ENCODE results near the gene TANGO2. TPM values are rescaled to one million over a fixed set of nuclear protein-coding genes. Genes with fewer than 3 reads are reported as not detected.

TANGO2 gene
- total and polyA plus RNA-seq, 2 of the 8 experiments (the other 6 are each of a cell fraction or from before 2014, with no cell fraction given): 10.1 to 18.4 TPM

- no peak overlapping the region for H2AFZ ChIP-seq (ENCODE audit: low read length)
- no peaks in the 10 kb centered on the region for H3K79me2 ChIP-seq (ENCODE audit: control insufficient read depth in 1 of 2, insufficient read depth in 2 of 2, low read length in 2 of 2)
- H4K20me1 ChIP-seq (replicated peaks in 1 of 2; ENCODE audit: control insufficient read depth in 1 of 2, insufficient read depth in 2 of 2, low read length in 2 of 2): peaks cover 0 to 6% of the 10 kb centered on the region in 2 experiments
- H3K36me3 ChIP-seq (ENCODE audit: control insufficient read depth in 2 of 4, insufficient read depth in 4 of 4, low read length in 3 of 4): no peaks in the 10 kb centered on the region
- no peaks in the 10 kb centered on the region for H3K23me2 ChIP-seq (ENCODE audit: low read depth, low read length)
- no peak overlapping the region for H2BK20ac ChIP-seq (ENCODE audit: low read length)
- WGBS, 2 experiments (ENCODE audit: extremely low coverage in 1 of 2, insufficient coverage in 1 of 2, insufficient read length in 1 of 2, insufficient replicate concordance in 2 of 2, low coverage in 1 of 2, low lambda C conversion rate in 2 of 2, missing lambda C conversion rate in 1 of 2): 92% methylated on average over 25 of the region's 25 CpGs; no CpG with 5 or more reads in 1 of the 2 experiments
- H3K18ac ChIP-seq (ENCODE audit: extremely low read depth, low read length): no peak overlapping the region
- H3K9ac ChIP-seq (replicated peaks in 1 of 4; ENCODE audit: extremely low read depth in 1 of 4, low read depth in 3 of 4, low read length in 3 of 4): no peak overlapping the region
- ChIA-PET CTCF (ENCODE audit: partially characterized antibody) (interaction anchor here (0.9 to 1.6 kb wide), 2 partner anchors 24 to 32 kb away, joined by 3 to 6 read pairs; no protein-coding TSS in a partner anchor), POLR2A (ENCODE audit: partially characterized antibody) (no interaction called here)
- H2BK5ac ChIP-seq (ENCODE audit: low read depth, low read length): no peak overlapping the region
- H2BK15ac ChIP-seq (ENCODE audit: low read length): no peak overlapping the region
- no peak overlapping the region for H3K4ac ChIP-seq (replicated peaks; ENCODE audit: insufficient read length, low read depth, low read length)
- H3K4me3 ChIP-seq (ENCODE audit: extremely low read depth in 1 of 4, insufficient read depth in 2 of 4, low read depth in 3 of 4, low read length in 4 of 4): no peak overlapping the region
- peak overlapping the region; percentile 11; the same call in 1 of the 2 replicates for H4K8ac ChIP-seq (ENCODE audit: extremely low read depth, insufficient read depth, low read length)
- H3K23ac ChIP-seq (ENCODE audit: insufficient read length): no peak overlapping the region
- no peaks in the 10 kb centered on the region for H3K79me1 ChIP-seq (ENCODE audit: low read depth, low read length)
- no peak for DNase-seq (ENCODE audit: low read depth in 1 of 2, low spot score in 2 of 2)
- H3K27ac ChIP-seq (ENCODE audit: low read depth, low read length): no peak overlapping the region
- no peaks in the 10 kb centered on the region; a peak in 1 of 7 replicates for H3K4me1 ChIP-seq (replicated peaks in 1 of 4; ENCODE audit: control insufficient read depth in 3 of 4, insufficient read depth in 4 of 4, low read length in 3 of 4)
- H2AK5ac ChIP-seq (ENCODE audit: low read depth, low read length): no peak overlapping the region
- H2BK12ac ChIP-seq (ENCODE audit: low read depth, low read length): no peak overlapping the region
- H3K4me2 ChIP-seq (ENCODE audit: insufficient read depth in 1 of 2, low read depth in 2 of 2, low read length in 2 of 2): no peak overlapping the region
- H3K9me3 ChIP-seq (ENCODE audit: insufficient read depth in 2 of 2, low read depth in 1 of 2, low read length in 1 of 2): no peaks in the 10 kb centered on the region
- H3K14ac ChIP-seq (ENCODE audit: insufficient read length): no peak overlapping the region
- H4K91ac ChIP-seq (replicated peaks; ENCODE audit: insufficient read length, low read length): no peak overlapping the region
- no peak overlapping the region for H2BK120ac ChIP-seq (replicated peaks; ENCODE audit: low read depth, low read length)
- H4K5ac ChIP-seq (ENCODE audit: insufficient read length, low read depth, low read length): no peak overlapping the region
- no peak for FAIRE-seq
- no peak overlapping the region for H3K56ac ChIP-seq (replicated peaks; ENCODE audit: insufficient read length, low read depth, low read length)
- no peaks in the 10 kb centered on the region for H3K27me3 ChIP-seq (replicated peaks in 1 of 4; ENCODE audit: control insufficient read depth in 3 of 4, extremely low read depth in 1 of 4, insufficient read depth in 3 of 4, low read length in 3 of 4)
- TF ChIP-seq RAD21 (IDR thresholded peaks at IDR 0.05 in 1 of 2, conservative IDR thresholded peaks at IDR 0.05 in 1 of 2; ENCODE audit: low read depth in 2 of 2, low read length in 2 of 2) (no peak), USF2 (IDR thresholded peaks at IDR 0.05; ENCODE audit: low read length) (no peak), FOSL1 (IDR thresholded peaks at IDR 0.05; ENCODE audit: insufficient read depth, low read depth, low read length) (no peak), ATF3 (IDR thresholded peaks at IDR 0.05; ENCODE audit: insufficient read depth, low read depth, low read length) (no peak), MAX (IDR thresholded peaks at IDR 0.05) (no peak), CTCF (IDR thresholded peaks at IDR 0.05; ENCODE audit: control extremely low read depth in 1 of 3, insufficient read depth in 1 of 3, low read depth in 1 of 3, low read length in 3 of 3) (no peak)
Observed at GRCh38 chr22:20036535-20037392, 15.9 kb downstream of the TANGO2 start.

All from H1 (cell line).